ENCODE results near the gene BCAS3.

DNA sequence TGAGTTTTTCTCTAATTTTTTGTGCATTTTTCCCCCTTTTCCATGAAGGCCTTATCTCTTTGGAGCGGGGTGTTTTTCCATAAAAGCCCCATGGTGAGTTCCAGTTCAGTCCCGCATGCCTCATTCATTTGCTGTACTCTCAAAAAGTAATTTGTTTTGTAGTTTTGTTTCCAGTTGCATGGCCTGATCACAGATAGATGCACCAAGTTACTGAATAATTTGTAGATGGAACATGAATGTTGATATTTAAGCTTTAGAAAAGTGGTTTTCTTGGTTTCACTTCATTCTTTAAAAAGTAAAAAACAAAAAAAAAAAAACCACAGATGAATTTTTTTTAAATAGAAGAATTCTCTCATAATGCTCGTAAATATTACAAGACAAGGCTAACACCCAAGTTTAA lies 349.2 kb downstream of the BCAS3 start:
- TF ChIP-seq, protein P1, sequence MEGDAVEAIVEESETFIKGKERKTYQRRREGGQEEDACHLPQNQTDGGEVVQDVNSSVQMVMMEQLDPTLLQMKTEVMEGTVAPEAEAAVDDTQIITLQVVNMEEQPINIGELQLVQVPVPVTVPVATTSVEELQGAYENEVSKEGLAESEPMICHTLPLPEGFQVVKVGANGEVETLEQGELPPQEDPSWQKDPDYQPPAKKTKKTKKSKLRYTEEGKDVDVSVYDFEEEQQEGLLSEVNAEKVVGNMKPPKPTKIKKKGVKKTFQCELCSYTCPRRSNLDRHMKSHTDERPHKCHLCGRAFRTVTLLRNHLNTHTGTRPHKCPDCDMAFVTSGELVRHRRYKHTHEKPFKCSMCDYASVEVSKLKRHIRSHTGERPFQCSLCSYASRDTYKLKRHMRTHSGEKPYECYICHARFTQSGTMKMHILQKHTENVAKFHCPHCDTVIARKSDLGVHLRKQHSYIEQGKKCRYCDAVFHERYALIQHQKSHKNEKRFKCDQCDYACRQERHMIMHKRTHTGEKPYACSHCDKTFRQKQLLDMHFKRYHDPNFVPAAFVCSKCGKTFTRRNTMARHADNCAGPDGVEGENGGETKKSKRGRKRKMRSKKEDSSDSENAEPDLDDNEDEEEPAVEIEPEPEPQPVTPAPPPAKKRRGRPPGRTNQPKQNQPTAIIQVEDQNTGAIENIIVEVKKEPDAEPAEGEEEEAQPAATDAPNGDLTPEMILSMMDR (IDR thresholded peaks at IDR 0.05; ENCODE audit: low read length): no peak
- no peak for TF ChIP-seq EZH2 (IDR thresholded peaks at IDR 0.05; ENCODE audit: borderline replicate concordance, low read length)

All from OCI-LY1 (cell line).